IMR-90 (cell line): ENCODE data around the gene HIRA. TPM values are rescaled to one million over a fixed set of nuclear protein-coding genes. Genes with fewer than 3 reads are reported as not detected.

Experiments used
- ATAC-seq: fragments of 200-7000 bp; cut with Tn5 transposase; 2 replicates; pipeline ENCODE4 v1.9.1; 2020; ENCODE audit warnings: low read depth, mild to moderate bottlenecking, moderate library complexity
- BruUV-seq: library from RNA; stranded (reverse); fragments of 400-500 nt; replicated peaks from 2 replicates; lab custom pipeline; 2021; lab: Mats Ljungman, UMichigan
- CTCF ChIA-PET: fragments of 300-600 bp; formaldehyde crosslinking; extraction: SDS; loops from one replicate; lab custom pipeline; 2021; ENCODE audit warnings: antibody characterized with exemption; lab: Yijun Ruan, JAX
- POLR2A ChIA-PET: fragments of 300-600 bp; sonication (Branson Sonifier 250); formaldehyde crosslinking; loops from one replicate; lab custom pipeline; 2022; ENCODE audit warnings: antibody characterized with exemption; ENCODE audit not compliant: unreplicated experiment; lab: Charles Lee
- DNase-seq: peaks from one replicate; pipeline ENCODE4 v3.0.0; 2013
- H2AFZ ChIP-seq: replicated peaks from 2 replicates; pipeline ENCODE3; 2013; ENCODE audit warnings: low read length, mild to moderate bottlenecking; ENCODE audit not compliant: poor library complexity
- H2AK5ac ChIP-seq: 2 replicates; pipeline ENCODE4 v1.6.1; 2013; ENCODE audit warnings: low read depth, low read length, inconsistent platforms
- H2AK9ac ChIP-seq: replicated peaks from 2 replicates; pipeline ENCODE3; 2013; ENCODE audit warnings: mild to moderate bottlenecking, low read depth, low read length, moderate library complexity; ENCODE audit not compliant: poor library complexity
- H2BK120ac ChIP-seq: 2 replicates; pipeline ENCODE4 v1.6.1; 2013; ENCODE audit warnings: low read depth, low read length, inconsistent platforms
- H2BK15ac ChIP-seq: 3 replicates; pipeline ENCODE4 v1.6.1; 2013; ENCODE audit warnings: low read depth, low read length, inconsistent platforms
- H2BK20ac ChIP-seq: 2 replicates; pipeline ENCODE4 v1.6.1; 2013; ENCODE audit warnings: low read depth, mild to moderate bottlenecking, inconsistent platforms, low read length, moderate library complexity
- H2BK5ac ChIP-seq: 2 replicates; pipeline ENCODE4 v1.6.1; 2013; ENCODE audit warnings: mild to moderate bottlenecking, low read depth, low read length, inconsistent platforms; ENCODE audit not compliant: poor library complexity, severe bottlenecking
- H3K14ac ChIP-seq: replicated peaks from 2 replicates; pipeline ENCODE4 v1.6.1; 2013; ENCODE audit warnings: low read depth, low read length, inconsistent platforms
- H3K18ac ChIP-seq: 2 replicates; pipeline ENCODE4 v1.6.1; 2013; ENCODE audit warnings: low read depth, low read length, control low read depth
- H3K23ac ChIP-seq: 2 replicates; pipeline ENCODE4 v1.6.1; 2013; ENCODE audit warnings: low read depth, low read length, inconsistent platforms
- H3K27ac ChIP-seq: 2 replicates; pipeline ENCODE4 v1.5.1; 2013; ENCODE audit warnings: mild to moderate bottlenecking, control low read depth, low read length; ENCODE audit not compliant: insufficient read depth
- H3K27me3 ChIP-seq: 2 replicates; pipeline ENCODE4 v1.6.1; 2013; ENCODE audit warnings: low read length; ENCODE audit not compliant: control insufficient read depth, insufficient read depth
- H3K36me3 ChIP-seq: 2 replicates; pipeline ENCODE4 v1.6.1; 2013; ENCODE audit warnings: low read length, mixed read lengths; ENCODE audit not compliant: control insufficient read depth, insufficient read depth
- H3K4ac ChIP-seq: 2 replicates; pipeline ENCODE4 v1.6.1; 2013; ENCODE audit warnings: low read depth, low read length, inconsistent platforms
- H3K4me1 ChIP-seq: 2 replicates; pipeline ENCODE4 v1.6.1; 2013; ENCODE audit warnings: low read length, mixed read lengths; ENCODE audit not compliant: control insufficient read depth, insufficient read depth
- H3K4me2 ChIP-seq: 2 replicates; pipeline ENCODE4 v1.6.1; 2013; ENCODE audit warnings: low read depth, mild to moderate bottlenecking, control low read depth, low read length, moderate library complexity
- H3K4me3 ChIP-seq: 2 replicates; pipeline ENCODE4 v1.5.1; 2013; ENCODE audit warnings: low read depth, mild to moderate bottlenecking, control low read depth, low read length, moderate library complexity; ENCODE audit not compliant: insufficient read depth
- H3K56ac ChIP-seq: 2 replicates; pipeline ENCODE4 v1.6.1; 2013; ENCODE audit warnings: low read length, inconsistent platforms; ENCODE audit not compliant: insufficient read depth; ENCODE audit errors: extremely low read depth
- H3K79me1 ChIP-seq, 2 experiments: 2 replicates each; pipeline ENCODE4 v1.6.1; 2013; ENCODE audit warnings: low read length in 2 of 2, inconsistent platforms in 1 of 2, low read depth in 1 of 2
- H3K9ac ChIP-seq: 2 replicates; pipeline ENCODE4 v1.6.1; 2013; ENCODE audit warnings: low read depth, low read length, control low read depth
- H3K9me1 ChIP-seq: 2 replicates; pipeline ENCODE4 v1.6.1; 2013; ENCODE audit warnings: low read length, inconsistent platforms; ENCODE audit not compliant: insufficient read depth
- H3K9me3 ChIP-seq: 2 replicates; pipeline ENCODE4 v1.6.1; 2013; ENCODE audit warnings: low read length; ENCODE audit not compliant: control insufficient read depth, insufficient read depth
- H4K20me1 ChIP-seq: 2 replicates; pipeline ENCODE4 v1.6.1; 2013; ENCODE audit warnings: low read length, inconsistent platforms; ENCODE audit not compliant: insufficient read depth
- H4K5ac ChIP-seq: 2 replicates; pipeline ENCODE4 v1.6.1; 2013; ENCODE audit warnings: mild to moderate bottlenecking, low read depth, low read length, control low read depth
- H4K8ac ChIP-seq, 2 experiments: 2 replicates each; pipeline ENCODE4 v1.6.1; 2013; ENCODE audit warnings: low read depth in 2 of 2, low read length in 2 of 2, control low read depth in 1 of 2, inconsistent platforms in 1 of 2
- H4K91ac ChIP-seq: 2 replicates; pipeline ENCODE4 v1.6.1; 2013; ENCODE audit warnings: low read depth, low read length, inconsistent platforms; ENCODE audit not compliant: insufficient read depth
- BHLHE40 ChIP-seq: fragments of 150-350 bp; IDR thresholded peaks from 2 replicates; pipeline ENCODE4 v1.6.1; 2016; ENCODE audit warnings: mild to moderate bottlenecking, low read depth, low read length
- CEBPB ChIP-seq: IDR thresholded peaks from 2 replicates; pipeline ENCODE4 v1.6.1; 2012; ENCODE audit warnings: low read depth, low read length, improper control_type of control experiment
- CTCF ChIP-seq: conservative IDR thresholded peaks from 2 replicates; pipeline ENCODE4 v1.5.1; 2012; ENCODE audit warnings: mild to moderate bottlenecking, low read depth, low read length, improper control_type of control experiment
- ELK1 ChIP-seq: fragments of 150-350 bp; IDR thresholded peaks from 2 replicates; pipeline ENCODE4 v1.6.1; 2016; ENCODE audit warnings: low read depth, mild to moderate bottlenecking, low read length, moderate library complexity, borderline replicate concordance
- FOS ChIP-seq: fragments of 150-350 bp; IDR thresholded peaks from 2 replicates; pipeline ENCODE4 v1.6.1; 2016; ENCODE audit warnings: low read depth, low read length
- MAZ ChIP-seq: IDR thresholded peaks from 2 replicates; pipeline ENCODE4 v1.6.1; 2012; ENCODE audit warnings: low read depth, mild to moderate bottlenecking, low read length, improper control_type of control experiment, moderate library complexity, borderline replicate concordance
- NFE2L2 ChIP-seq: fragments of 150-350 bp; IDR thresholded peaks from 2 replicates; pipeline ENCODE4 v1.6.1; 2016; ENCODE audit warnings: low read depth, mild to moderate bottlenecking, low read length
- POLR2A ChIP-seq: IDR thresholded peaks from 2 replicates; pipeline ENCODE4 v1.6.1; 2012; ENCODE audit warnings: mild to moderate bottlenecking, low read depth, low read length
- RAD21 ChIP-seq: IDR thresholded peaks from 2 replicates; pipeline ENCODE4 v1.6.1; 2012; ENCODE audit warnings: low read length, improper control_type of control experiment
- RCOR1 ChIP-seq: IDR thresholded peaks from 2 replicates; pipeline ENCODE4 v1.6.1; 2012; ENCODE audit warnings: mild to moderate bottlenecking, low read length, improper control_type of control experiment; ENCODE audit not compliant: insufficient replicate concordance
- RFX5 ChIP-seq: IDR thresholded peaks from 2 replicates; pipeline ENCODE4 v1.8.0; 2012; ENCODE audit warnings: low read depth, mild to moderate bottlenecking, low read length, moderate library complexity
- SMC3 ChIP-seq: fragments of 150-350 bp; IDR thresholded peaks from 2 replicates; pipeline ENCODE4 v1.6.1; 2016; ENCODE audit warnings: low read depth, mild to moderate bottlenecking, antibody characterized with exemption, low read length, moderate library complexity
- USF2 ChIP-seq: fragments of 150-350 bp; IDR thresholded peaks from 2 replicates; pipeline ENCODE4 v1.6.1; 2017; ENCODE audit warnings: mild to moderate bottlenecking, antibody characterized with exemption, low read length, low read depth
- WGBS, 2 experiments: methylation state at CpG; one replicate each; pipeline versions ENCODE4 v1.1.5 to v1.1.7; 2013; ENCODE audit warnings: missing lambda C conversion rate in 2 of 2; ENCODE audit not compliant: insufficient read length in 1 of 2; ENCODE audit errors: extremely low coverage in 2 of 2; 5-methylcytosine and 5-hydroxymethylcytosine counted together
- dilution Hi-C: fragments of 300-500 bp; cut with HindIII; formaldehyde crosslinking; loops from one replicate; pipeline ENCODE4 v1.14.3; 2018; ENCODE audit warnings: low sequenced_read_pairs; ENCODE audit not compliant: unreplicated experiment
- in situ Hi-C: fragments of 300-500 bp; cut with MboI; formaldehyde crosslinking; loops from 3 replicates; pipeline ENCODE4 v1.14.3; 2019; ENCODE audit warnings: low sequenced_read_pairs, inconsistent platforms, mixed read lengths
- intact Hi-C: fragments of 100-400 bp; cut with micrococcal nuclease; formaldehyde crosslinking; loops from 2 replicates; pipeline ENCODE4 v1.10.0; 2022
- polyA plus RNA-seq, 3 experiments: library from polyadenylated mRNA; depleted of rRNA; stranded (reverse); fragments of >200 nt; gene quantifications; 2 replicates each; pipeline ENCODE4 v1.2.3, GENCODE V29; 2012; ENCODE audit warnings: low replicate concordance in 1 of 3
- total RNA-seq: library from RNA; depleted of rRNA; stranded (reverse); fragments of >200 nt; gene quantifications from 2 replicates; pipeline ENCODE4 v1.2.3, GENCODE V29; 2012

The HIRA gene
- total and polyA plus RNA-seq, 2 of the 4 experiments (the other 2 are of a cell fraction): 14.5 to 24.2 TPM

GRCh38 chr22:19461506-19461905 is 30.0 kb upstream of the HIRA start:
- no peak for ATAC-seq
- in situ Hi-C loops: no loop called here

More at GRCh38 chr22:19461506-19461905, 30.0 kb upstream of the HIRA start:
- H4K5ac ChIP-seq: no peak overlapping the region
- H3K9me1 ChIP-seq: peaks cover 11% of the 10 kb centered on the region; the same call in 1 of the 2 replicates
- H4K91ac ChIP-seq: no peak overlapping the region
- H2BK120ac ChIP-seq: no peak overlapping the region
- H3K14ac ChIP-seq: no peak overlapping the region
- no peak overlapping the region for H3K56ac ChIP-seq
- no peaks in the 10 kb centered on the region for H3K27me3 ChIP-seq
- H2AFZ ChIP-seq: no peak overlapping the region
- DNase-seq: no peak
- H2AK9ac ChIP-seq: no peak overlapping the region
- CTCF ChIA-PET: no interaction called here
- no peaks in the 10 kb centered on the region for H3K9me3 ChIP-seq
- no peak overlapping the region for H3K4me3 ChIP-seq
- H3K9ac ChIP-seq: no peak overlapping the region
- no peak overlapping the region for H4K8ac ChIP-seq
- POLR2A ChIA-PET: no interaction called here
- H3K23ac ChIP-seq: no peak overlapping the region
- H3K27ac ChIP-seq: no peak overlapping the region
- H3K36me3 ChIP-seq: peaks cover 35% of the 10 kb centered on the region
- no peak overlapping the region for H3K4me2 ChIP-seq
- WGBS, 2 experiments: no CpG with 5 or more reads among the region's 1 CpG
- dilution Hi-C loops (no loop called here), intact Hi-C loops (no loop called here)
- H2BK5ac ChIP-seq: no peak overlapping the region
- no peak overlapping the region for H3K18ac ChIP-seq
- H2BK20ac ChIP-seq: no peak overlapping the region
- no peak overlapping the region for H3K4ac ChIP-seq
- TF ChIP-seq BHLHE40 (no peak), ELK1 (no peak), RAD21 (no peak), CEBPB (no peak), RFX5 (no peak), RCOR1 (no peak), NFE2L2 (no peak), CTCF (no peak), SMC3 (no peak), USF2 (no peak), FOS (no peak), MAZ (no peak), POLR2A (no peak)
- H4K20me1 ChIP-seq: peaks cover 9% of the 10 kb centered on the region
- H3K79me1 ChIP-seq: peaks cover 8 to 21% of the 10 kb centered on the region in 2 experiments; a peak in 3 of 4 replicates
- H2AK5ac ChIP-seq: no peak overlapping the region
- no peak overlapping the region for H2BK15ac ChIP-seq
- no TSS peak for BruUV-seq
- H3K4me1 ChIP-seq: peaks cover 8% of the 10 kb centered on the region; the same call in 1 of the 2 replicates
